SJCRH30 (cell line): ENCODE results near the gene RAPGEF5. TPM values are rescaled to one million over a fixed set of nuclear protein-coding genes. Genes with fewer than 3 reads are reported as not detected.

Experiments
- DNase-seq, 2 experiments: peaks; one replicate each; pipeline ENCODE4 v3.0.0-alpha.2; 2015 to 2020
- H3K27ac ChIP-seq: fragments of 250-450 bp; sonication (Bioruptor Pico); 2 replicates; pipeline ENCODE4 v1.5.1; 2020; ENCODE audit warnings: mild to moderate bottlenecking, moderate library complexity
- H3K27me3 ChIP-seq: fragments of 250-450 bp; sonication (Bioruptor Pico); 2 replicates; pipeline ENCODE4 v1.5.1; 2020; ENCODE audit warnings: mild to moderate bottlenecking, moderate library complexity
- H3K36me3 ChIP-seq: fragments of 250-450 bp; sonication (Bioruptor Pico); 2 replicates; pipeline ENCODE4 v1.5.1; 2020; ENCODE audit warnings: mild to moderate bottlenecking, moderate library complexity
- H3K4me1 ChIP-seq: fragments of 250-450 bp; sonication (Bioruptor Pico); 2 replicates; pipeline ENCODE4 v1.5.1; 2020; ENCODE audit warnings: mild to moderate bottlenecking, moderate library complexity
- H3K4me3 ChIP-seq: fragments of 250-450 bp; sonication (Bioruptor Pico); 2 replicates; pipeline ENCODE4 v1.5.1; 2020; ENCODE audit warnings: mild to moderate bottlenecking, moderate library complexity
- H3K9me3 ChIP-seq: fragments of 250-450 bp; sonication (Bioruptor Pico); replicated peaks from 2 replicates; pipeline ENCODE4 v1.5.1; 2020; ENCODE audit warnings: mild to moderate bottlenecking, moderate library complexity
- total RNA-seq: library from RNA; depleted of rRNA; stranded (reverse); fragments of >200 nt; shearing (Covaris generic); gene quantifications from 2 replicates; pipeline ENCODE4 v1.2.3, GENCODE V29; 2014; rRNA removed

RAPGEF5 gene
- 0.03 and 0.14 TPM in 2 replicates for total RNA-seq

GRCh38 chr7:22356701-22357310, at the start of gene RAPGEF5:
Gene RAPGEF5 (minus strand): TSS chr7:22357154. CDS start chr7:22357060, 94 bp downstream.
- no peak within 1 kb of the TSS for H3K27ac ChIP-seq
- no peaks in the 10 kb centered on the region for H3K27me3 ChIP-seq
- no peaks in the 10 kb centered on the region for H3K9me3 ChIP-seq
- H3K36me3 ChIP-seq: no peaks in the 10 kb centered on the region
- H3K4me1 ChIP-seq: no peaks in the 10 kb centered on the region
- DNase-seq: no peak
- no peak within 1 kb of the TSS for H3K4me3 ChIP-seq

GRCh38 chr7:22406715-22407114, 49.8 kb upstream of the RAPGEF5 start:
- H3K27me3 ChIP-seq: no peaks in the 10 kb centered on the region
- no peaks in the 10 kb centered on the region for H3K36me3 ChIP-seq
- H3K4me3 ChIP-seq: no peak overlapping the region
- no peaks in the 10 kb centered on the region for H3K9me3 ChIP-seq
- H3K4me1 ChIP-seq: 0 out of 2 replicates have a peak, but pooled peaks cover 2% of the 10 kb centered on the region
- no peak for DNase-seq
- H3K27ac ChIP-seq: no peak overlapping the region

DNA sequence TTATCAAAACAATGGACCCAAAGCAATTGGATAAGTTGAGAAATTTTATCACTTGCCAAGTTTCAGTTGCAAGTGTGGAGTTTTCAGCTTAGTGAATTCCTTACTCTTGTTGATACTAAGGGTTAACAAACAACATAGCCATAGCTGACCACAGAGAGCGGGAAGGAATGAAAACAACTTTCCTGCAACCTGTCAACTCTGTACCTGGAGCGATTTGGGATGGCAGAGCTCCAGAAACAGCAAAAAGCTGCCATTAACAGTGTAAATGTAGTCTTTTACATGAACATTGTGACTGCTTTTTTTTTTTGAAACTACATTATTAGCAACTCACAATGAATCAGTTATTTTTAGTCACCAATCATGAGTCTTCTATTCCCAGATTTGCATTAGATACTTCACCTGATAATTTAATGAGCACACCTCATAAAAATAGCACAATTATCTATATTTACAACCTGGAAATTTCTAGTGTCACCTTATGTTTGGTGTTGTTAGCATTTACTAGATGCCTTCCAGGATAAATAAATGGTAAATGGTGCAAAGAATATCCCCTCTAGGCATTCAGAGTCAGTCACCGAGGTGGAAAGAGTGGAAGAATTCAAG, 47.6 kb upstream of the RAPGEF5 start:
- H3K9me3 ChIP-seq: no peaks in the 10 kb centered on the region
- no peak overlapping the region for H3K27ac ChIP-seq
- H3K4me3 ChIP-seq: no peak overlapping the region
- DNase-seq: no peak
- peaks cover 5% of the 10 kb centered on the region; the same call in 1 of the 2 replicates for H3K4me1 ChIP-seq
- H3K27me3 ChIP-seq: no peaks in the 10 kb centered on the region
- no peaks in the 10 kb centered on the region for H3K36me3 ChIP-seq

GRCh38 chr7:22403344-22403743, 46.4 kb upstream of the RAPGEF5 start:
- DNase-seq: no peak
- H3K27ac ChIP-seq: no peak overlapping the region
- no peaks in the 10 kb centered on the region for H3K27me3 ChIP-seq
- H3K36me3 ChIP-seq: no peaks in the 10 kb centered on the region
- no peaks in the 10 kb centered on the region for H3K9me3 ChIP-seq
- peaks cover 5% of the 10 kb centered on the region; the same call in 1 of the 2 replicates for H3K4me1 ChIP-seq
- no peak overlapping the region for H3K4me3 ChIP-seq

GRCh38 chr7:22402250-22402649, 45.3 kb upstream of the RAPGEF5 start:
- DNase-seq: no peak
- H3K4me3 ChIP-seq: no peak overlapping the region
- H3K27me3 ChIP-seq: no peaks in the 10 kb centered on the region
- H3K9me3 ChIP-seq: no peaks in the 10 kb centered on the region
- no peak overlapping the region for H3K27ac ChIP-seq
- peaks cover 5% of the 10 kb centered on the region; the same call in 1 of the 2 replicates for H3K4me1 ChIP-seq
- no peaks in the 10 kb centered on the region for H3K36me3 ChIP-seq

DNA sequence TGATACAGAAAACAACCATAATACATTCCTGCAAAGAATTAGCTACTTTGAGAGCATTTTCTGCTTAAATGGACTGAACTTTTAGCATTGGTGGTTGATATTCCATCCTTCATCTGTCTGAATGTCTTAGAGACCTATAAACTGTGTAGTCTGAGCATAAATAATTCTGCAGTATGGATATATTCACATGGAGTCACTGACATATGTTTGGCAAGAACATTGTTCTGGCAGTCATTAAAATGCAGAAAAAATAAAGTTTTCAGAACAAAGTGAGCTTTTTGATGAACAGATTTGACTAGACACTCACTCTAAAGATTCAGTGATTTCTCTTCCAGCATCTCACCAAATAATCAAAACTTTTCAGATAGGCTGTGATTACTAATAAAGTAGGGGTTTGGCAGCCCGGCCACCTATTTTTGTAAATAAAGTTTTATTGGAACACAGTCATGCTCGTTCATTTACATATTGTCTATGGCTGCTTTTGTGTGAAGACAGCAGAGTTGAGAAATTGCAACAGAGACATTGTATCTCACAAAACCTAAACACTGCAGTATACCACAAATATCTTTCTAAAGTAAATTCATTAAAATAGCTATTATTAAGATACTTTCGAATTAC, 44.1 kb upstream of the RAPGEF5 start:
- H3K36me3 ChIP-seq: no peaks in the 10 kb centered on the region
- H3K9me3 ChIP-seq: no peaks in the 10 kb centered on the region
- no peak overlapping the region for H3K27ac ChIP-seq
- no peak for DNase-seq
- H3K4me3 ChIP-seq: no peak overlapping the region
- H3K27me3 ChIP-seq: no peaks in the 10 kb centered on the region
- H3K4me1 ChIP-seq: peaks cover 5% of the 10 kb centered on the region; the same call in 1 of the 2 replicates

- H3K36me3 ChIP-seq: no peaks in the 10 kb centered on the region
- no peak for DNase-seq
- no peaks in the 10 kb centered on the region for H3K27me3 ChIP-seq
- H3K27ac ChIP-seq: no peak overlapping the region
- H3K4me3 ChIP-seq: no peak overlapping the region
- peaks cover 5% of the 10 kb centered on the region; the same call in 1 of the 2 replicates for H3K4me1 ChIP-seq
- H3K9me3 ChIP-seq: no peaks in the 10 kb centered on the region
Measured at GRCh38 chr7:22400150-22400814, 43.3 kb upstream of the RAPGEF5 start.

DNA sequence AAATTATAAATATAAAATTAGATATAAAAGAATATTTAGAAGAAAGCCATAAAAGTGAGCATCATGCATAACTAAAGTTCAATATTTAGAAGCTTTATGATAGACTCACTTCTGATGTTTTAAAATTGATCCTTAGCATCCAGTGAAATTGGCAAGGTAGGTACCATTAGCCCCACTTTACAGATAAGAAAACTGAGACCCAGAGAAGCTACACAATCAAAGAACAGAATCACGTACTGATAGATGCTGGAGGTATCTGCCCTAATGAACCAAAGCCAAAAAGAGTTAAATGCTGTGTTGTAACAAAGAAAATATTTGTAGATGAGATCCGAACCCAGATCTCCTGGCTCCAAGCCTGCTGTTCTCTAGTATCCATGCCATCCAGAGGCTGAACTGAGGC, 42.6 kb upstream of the RAPGEF5 start:
- Histone ChIP-seq H3K27me3 (no peaks in the 10 kb centered on the region), H3K27ac (no peak overlapping the region), H3K9me3 (no peaks in the 10 kb centered on the region), H3K4me3 (no peak overlapping the region), H3K4me1 (peaks cover 5% of the 10 kb centered on the region; the same call in 1 of the 2 replicates), H3K36me3 (no peaks in the 10 kb centered on the region)
- DNase-seq: no peak

DNA sequence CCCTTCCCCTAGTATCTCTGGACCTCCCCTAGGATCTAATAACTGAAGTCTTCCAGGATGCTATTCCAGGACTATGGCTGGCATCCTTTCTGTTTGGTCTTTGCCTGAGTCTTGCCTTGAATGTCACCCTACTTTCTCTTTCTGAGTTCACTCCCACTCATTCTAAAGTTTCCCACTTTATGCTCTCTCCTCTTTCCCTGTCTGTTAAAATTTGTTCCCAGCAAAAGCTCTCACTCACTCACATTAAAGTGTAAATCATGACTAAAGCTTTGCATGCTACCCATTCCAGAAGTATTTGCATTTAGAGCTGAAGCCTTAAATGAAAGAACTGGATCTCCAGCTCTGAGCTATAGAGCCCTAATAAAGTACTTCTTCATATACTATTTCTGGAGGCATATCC, 42.1 kb upstream of the RAPGEF5 start:
- Histone ChIP-seq H3K36me3 (no peaks in the 10 kb centered on the region), H3K27ac (no peak overlapping the region), H3K4me1 (peaks cover 5% of the 10 kb centered on the region; the same call in 1 of the 2 replicates), H3K9me3 (no peaks in the 10 kb centered on the region), H3K4me3 (no peak overlapping the region), H3K27me3 (no peaks in the 10 kb centered on the region)
- DNase-seq: no peak

GRCh38 chr7:22397981-22398380, 41.0 kb upstream of the RAPGEF5 start:
- Histone ChIP-seq H3K36me3 (no peaks in the 10 kb centered on the region), H3K27ac (no peak overlapping the region), H3K4me1 (peaks cover 5% of the 10 kb centered on the region; the same call in 1 of the 2 replicates), H3K27me3 (no peaks in the 10 kb centered on the region), H3K9me3 (no peaks in the 10 kb centered on the region), H3K4me3 (no peak overlapping the region)
- peak in 1 of 2 experiments; percentile 16 for DNase-seq

DNA sequence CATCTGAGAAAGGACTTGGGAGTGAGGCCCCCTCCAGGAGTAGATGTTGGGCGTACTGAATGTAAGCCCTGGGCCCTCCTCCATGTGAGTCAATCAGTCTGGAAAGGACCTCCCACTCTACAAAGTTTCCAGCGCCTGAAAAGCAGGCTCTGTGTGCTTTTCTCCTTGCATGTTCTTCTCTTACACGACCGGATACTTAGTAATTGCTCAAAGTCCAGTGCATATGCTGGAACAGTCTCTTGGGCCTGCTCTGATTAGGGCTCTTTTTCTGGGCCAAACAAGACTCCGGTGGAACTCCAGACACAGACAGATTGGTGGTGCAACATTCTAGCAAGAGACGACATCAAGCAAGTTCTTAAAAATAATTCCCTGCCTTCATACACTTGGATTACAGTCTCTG, 38.3 kb upstream of the RAPGEF5 start:
- no peaks in the 10 kb centered on the region for H3K4me1 ChIP-seq
- no peaks in the 10 kb centered on the region for H3K36me3 ChIP-seq
- H3K9me3 ChIP-seq: no peaks in the 10 kb centered on the region
- no peak for DNase-seq
- no peak overlapping the region for H3K4me3 ChIP-seq
- no peak overlapping the region for H3K27ac ChIP-seq
- H3K27me3 ChIP-seq: no peaks in the 10 kb centered on the region

DNA sequence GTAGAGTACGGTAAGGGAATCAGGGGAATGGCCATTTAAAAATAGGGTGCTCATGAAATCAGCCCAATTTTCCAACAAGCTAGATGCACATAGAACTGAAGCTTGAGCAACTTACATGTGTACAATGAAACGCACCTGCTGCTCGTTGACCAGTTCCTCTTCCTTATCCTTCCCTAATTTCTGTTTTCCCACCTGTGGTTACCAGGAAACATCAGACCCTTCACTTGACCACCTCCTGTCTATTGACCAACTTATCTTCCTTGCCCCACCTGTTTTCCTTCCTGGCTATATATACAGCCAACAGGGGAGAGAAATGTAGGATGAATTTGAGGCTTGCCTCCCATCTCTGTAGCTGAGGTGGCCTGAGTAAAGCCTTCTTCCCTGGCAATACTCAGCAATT, 37.8 kb upstream of the RAPGEF5 start:
- no peaks in the 10 kb centered on the region for H3K27me3 ChIP-seq

GRCh38 chr7:22393913-22394729, 37.2 kb upstream of the RAPGEF5 start:
- DNase-seq: no peak
- Histone ChIP-seq H3K4me3 (no peak overlapping the region), H3K4me1 (no peaks in the 10 kb centered on the region), H3K27me3 (no peaks in the 10 kb centered on the region), H3K27ac (no peak overlapping the region), H3K9me3 (no peaks in the 10 kb centered on the region), H3K36me3 (no peaks in the 10 kb centered on the region)

More for the DNA sequence above, 37.8 kb upstream of the RAPGEF5 start:
- H3K9me3 ChIP-seq: no peaks in the 10 kb centered on the region
- H3K36me3 ChIP-seq: no peaks in the 10 kb centered on the region
- DNase-seq: no peak
- no peaks in the 10 kb centered on the region for H3K4me1 ChIP-seq
- no peak overlapping the region for H3K27ac ChIP-seq
- no peak overlapping the region for H3K4me3 ChIP-seq

GRCh38 chr7:22390516-22390915, 33.6 kb upstream of the RAPGEF5 start:
- Histone ChIP-seq H3K9me3 (no peaks in the 10 kb centered on the region), H3K27me3 (no peaks in the 10 kb centered on the region), H3K27ac (no peak overlapping the region), H3K4me1 (no peaks in the 10 kb centered on the region), H3K36me3 (no peaks in the 10 kb centered on the region), H3K4me3 (no peak overlapping the region)
- no peak for DNase-seq
